Spleen (tissue), 11 donors: ENCODE measurements around the gene DAB1. TPM values are rescaled to one million over a fixed set of nuclear protein-coding genes. Genes with fewer than 3 reads are reported as not detected.

ENCODE experiments used
- DNase-seq: peaks from one replicate; pipeline ENCODE4 v3.0.0-alpha.2; 2020
- H3K27ac ChIP-seq, 8 donors: fragments of 200-600 bp; sonication (generic) in 7 of 8; 1 replicate in 4 of 8; 2 replicates in 4 of 8; pipeline versions ENCODE4 v1.5.0 to v1.8.0; 2016 to 2021; ENCODE audit warnings: inconsistent platforms in 4 of 8, mild to moderate bottlenecking in 4 of 8, moderate library complexity in 1 of 8
- H3K27me3 ChIP-seq, 7 donors: fragments of 200-600 bp; sonication (generic) in 6 of 7; replicated peaks in 1 of 7; 1 replicate in 4 of 7; 2 replicates in 3 of 7; pipeline versions ENCODE4 v1.5.0 to v1.8.0; 2016 to 2021; ENCODE audit warnings: inconsistent platforms in 3 of 7, mild to moderate bottlenecking in 1 of 7
- H3K36me3 ChIP-seq, 6 donors: fragments of 200-600 bp; sonication (generic) in 5 of 6; 1 replicate in 4 of 6; 2 replicates in 2 of 6; pipeline versions ENCODE4 v1.5.0 to v1.8.0; 2016 to 2021; ENCODE audit warnings: inconsistent platforms in 2 of 6
- H3K4me1 ChIP-seq, 6 donors: fragments of 200-600 bp; sonication (generic) in 5 of 6; 1 replicate in 3 of 6; 2 replicates in 3 of 6; pipeline versions ENCODE4 v1.5.0 to v1.8.0; 2016 to 2021; ENCODE audit warnings: inconsistent platforms in 3 of 6
- H3K4me3 ChIP-seq, 8 donors: fragments of 200-600 bp; sonication (generic) in 7 of 8; 1 replicate in 4 of 8; 2 replicates in 4 of 8; pipeline versions ENCODE4 v1.5.0 to v1.8.0; 2016 to 2021; ENCODE audit warnings: inconsistent platforms in 4 of 8, mild to moderate bottlenecking in 4 of 8, moderate library complexity in 2 of 8
- H3K9me3 ChIP-seq, 8 donors: fragments of 200-600 bp; sonication (generic) in 7 of 8; 1 replicate in 4 of 8; 2 replicates in 4 of 8; pipeline versions ENCODE4 v1.5.0 to v1.8.0; 2016 to 2021; ENCODE audit warnings: inconsistent platforms in 4 of 8
- POLR2A ChIP-seq, 3 donors: fragments of 450-650 bp; IDR thresholded peaks; one replicate each; pipeline ENCODE4 v1.5.1; 2017; ENCODE audit warnings: antibody characterized with exemption in 3 of 3, mild to moderate bottlenecking in 1 of 3
- POLR2AphosphoS5 ChIP-seq, 3 donors: sonication (generic); formaldehyde crosslinking; IDR thresholded peaks; one replicate each; pipeline ENCODE4 v1.5.1; 2017; ENCODE audit warnings: antibody characterized with exemption in 3 of 3
- WGBS, 5 donors: extraction: QIAGEN DNeasy Blood & Tissue Kit in 3 of 5; methylation state at CpG; one replicate each; pipeline versions ENCODE4 v1.1.5 to v1.1.7; 2013 to 2018; 5-methylcytosine and 5-hydroxymethylcytosine counted together
- intact Hi-C: fragments of 100-400 bp; cut with DNase I; formaldehyde crosslinking; loops from one replicate; pipeline ENCODE4 v1.15.0; 2023; ENCODE audit warnings: low total_unique reads
- polyA plus RNA-seq, 3 donors: library from polyadenylated mRNA; stranded (reverse); fragments of 200-250 nt; gene quantifications; one replicate each; pipeline ENCODE4 v1.2.1, GENCODE V29; 2013
- total RNA-seq, 7 donors: library from RNA; depleted of rRNA in 3 of 7; stranded (reverse); fragments of >200 nt in 3 of 7; fragmentation: NEBNext Ultra II Directional in 4 of 7; extraction: Animal tissue kit (Norgen Biotek cat#: 25700) in 4 of 7; gene quantifications; one replicate each; pipeline versions ENCODE4 v1.1.0 to v1.2.1, GENCODE V29; 2016 to 2021
- TF ChIP-seq, protein P1 (sequence below), 11 experiments: fragments of 200-600 bp in 7 of 11; fragments of 450-650 bp in 4 of 11; sonication (generic) in 4 of 11; IDR thresholded peaks in 8 of 11; conservative IDR thresholded peaks in 3 of 11; 1 replicate in 7 of 11; 2 replicates in 4 of 11; pipeline versions ENCODE4 v1.4.0 to v1.8.0; 2016 to 2021; ENCODE audit warnings: antibody characterized with exemption in 11 of 11, inconsistent platforms in 4 of 11, mild to moderate bottlenecking in 1 of 11
- donor health status: healthy with polysubstance abuse.
- donor health status: DM: no; HTN: no; CAD: no; lungs with moderate emphysema.
- donor health status: DM: no; HTN: no; CAD: no.
- donor health status: Bipolar disorder and iron deficiency.
- donor health status: healthy.
- donor health status: DM: no; HTN: no; CAD: no.
- donor health status: DM: yes; HTN: yes; CAD: no.

Gene DAB1
- total and polyA plus RNA-seq, 10 donors, result 0.03 to 0.70 (median 0.26) TPM; not detected in 1

GRCh38 chr1:57034713-57035112, 389.1 kb downstream of the DAB1 start:
- no peak for DNase-seq
- no peaks in the 10 kb centered on the region for H3K36me3 ChIP-seq
- no peaks in the 10 kb centered on the region for H3K9me3 ChIP-seq
- no peaks in the 10 kb centered on the region for H3K4me1 ChIP-seq
- 78 to 87% (median 84%) methylated on average over 2 of the region's 2 CpGs for WGBS, 5 donors
- no peak overlapping the region for H3K27ac ChIP-seq
- H3K27me3 ChIP-seq, result no peaks in the 10 kb centered on the region
- TF ChIP-seq POLR2A (IDR thresholded peaks at IDR 0.05) (no peak), POLR2AphosphoS5 (IDR thresholded peaks at IDR 0.05) (no peak)
- TF ChIP-seq, protein P1, sequence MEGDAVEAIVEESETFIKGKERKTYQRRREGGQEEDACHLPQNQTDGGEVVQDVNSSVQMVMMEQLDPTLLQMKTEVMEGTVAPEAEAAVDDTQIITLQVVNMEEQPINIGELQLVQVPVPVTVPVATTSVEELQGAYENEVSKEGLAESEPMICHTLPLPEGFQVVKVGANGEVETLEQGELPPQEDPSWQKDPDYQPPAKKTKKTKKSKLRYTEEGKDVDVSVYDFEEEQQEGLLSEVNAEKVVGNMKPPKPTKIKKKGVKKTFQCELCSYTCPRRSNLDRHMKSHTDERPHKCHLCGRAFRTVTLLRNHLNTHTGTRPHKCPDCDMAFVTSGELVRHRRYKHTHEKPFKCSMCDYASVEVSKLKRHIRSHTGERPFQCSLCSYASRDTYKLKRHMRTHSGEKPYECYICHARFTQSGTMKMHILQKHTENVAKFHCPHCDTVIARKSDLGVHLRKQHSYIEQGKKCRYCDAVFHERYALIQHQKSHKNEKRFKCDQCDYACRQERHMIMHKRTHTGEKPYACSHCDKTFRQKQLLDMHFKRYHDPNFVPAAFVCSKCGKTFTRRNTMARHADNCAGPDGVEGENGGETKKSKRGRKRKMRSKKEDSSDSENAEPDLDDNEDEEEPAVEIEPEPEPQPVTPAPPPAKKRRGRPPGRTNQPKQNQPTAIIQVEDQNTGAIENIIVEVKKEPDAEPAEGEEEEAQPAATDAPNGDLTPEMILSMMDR (IDR thresholded peaks at IDR 0.05 in 8 of 11, conservative IDR thresholded peaks at IDR 0.05 in 3 of 11), result no peak
- intact Hi-C loops, result no loop called here
- H3K4me3 ChIP-seq, result no peak overlapping the region

DNA sequence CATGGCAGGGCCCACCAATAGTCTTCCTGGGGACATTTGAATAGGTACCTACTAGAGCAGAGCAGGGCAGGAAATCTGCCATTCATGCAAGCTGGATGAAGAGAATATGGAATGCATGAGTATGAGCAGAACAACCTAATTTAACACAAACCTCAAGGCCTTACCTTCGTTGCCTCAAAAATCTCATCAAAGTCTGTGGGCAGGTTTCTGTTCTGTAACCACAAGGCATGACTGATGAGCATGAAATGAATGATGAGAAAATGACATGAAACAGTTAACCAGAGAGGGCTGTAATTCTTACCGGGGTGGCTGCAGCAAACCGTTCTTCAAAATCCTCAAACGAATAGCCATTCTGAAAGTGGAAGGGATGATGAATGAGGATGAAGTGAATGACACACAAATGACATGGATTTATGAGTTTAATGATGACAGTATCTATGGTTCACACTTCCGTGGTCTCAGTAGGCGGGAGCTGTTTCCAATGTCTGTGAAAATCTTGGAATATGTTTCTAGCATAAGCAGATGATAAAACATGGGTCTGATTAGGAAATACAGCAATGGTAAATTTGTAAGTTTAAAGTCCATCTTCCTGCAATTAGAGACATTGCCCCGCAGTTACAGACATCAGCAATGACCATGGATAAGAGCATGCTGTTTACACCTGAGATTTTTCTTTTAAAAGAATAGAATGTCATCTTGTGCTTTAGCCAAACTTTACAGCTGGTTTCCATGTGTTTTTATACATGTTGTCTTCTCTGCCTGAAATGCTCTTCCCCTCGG, 390.4 kb downstream of the DAB1 start:
- 69 to 86% (median 76%) methylated on average over 8 of the region's 8 CpGs for WGBS, 5 donors
- no peak for DNase-seq

DNA sequence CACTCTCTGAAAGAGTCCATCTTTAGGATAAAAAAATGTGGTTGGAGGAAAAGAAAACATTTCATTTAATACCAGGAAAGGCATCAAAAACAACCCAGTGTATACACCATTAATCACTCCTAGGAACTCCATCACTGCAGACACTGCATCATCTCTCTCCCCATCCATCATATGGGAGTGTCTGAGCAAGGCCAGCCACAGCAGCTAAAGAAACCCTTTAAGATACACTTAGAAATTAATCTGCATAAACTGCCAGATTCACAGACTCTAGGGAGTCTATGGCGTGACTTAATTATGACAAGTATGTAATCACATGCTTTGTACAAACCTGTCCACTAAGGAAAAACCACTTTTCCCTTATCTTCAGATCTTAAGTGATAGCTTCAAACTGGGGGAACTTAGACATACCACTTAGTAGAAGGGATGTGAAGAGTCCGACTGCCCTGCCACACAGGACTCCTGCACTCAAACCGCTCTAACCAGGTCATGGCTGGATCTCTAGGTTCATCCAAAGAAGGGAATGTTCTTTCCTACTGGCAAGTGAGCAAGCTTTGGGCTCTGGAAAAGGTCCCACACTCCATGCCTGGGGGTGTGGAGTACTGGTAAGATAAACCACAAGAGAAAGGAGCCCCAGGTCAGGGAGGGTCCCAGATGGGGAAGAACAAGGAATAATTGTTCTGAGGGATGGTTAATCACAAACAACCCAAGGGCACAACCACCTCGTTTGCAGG, 397.1 kb downstream of the DAB1 start:
- no peak for DNase-seq
- Histone ChIP-seq H3K36me3 (no peaks in the 10 kb centered on the region), H3K4me3 (no peak overlapping the region), H3K27ac (no peak overlapping the region), H3K27me3 (no peaks in the 10 kb centered on the region), H3K4me1 (no peaks in the 10 kb centered on the region), H3K9me3 (peaks cover 0 to 15% (median 0%) of the 10 kb centered on the region in 8 donors)
- TF ChIP-seq POLR2AphosphoS5 (IDR thresholded peaks at IDR 0.05) (no peak), POLR2A (IDR thresholded peaks at IDR 0.05) (no peak)
- TF ChIP-seq, protein P1 (IDR thresholded peaks at IDR 0.05 in 8 of 11, conservative IDR thresholded peaks at IDR 0.05 in 3 of 11), result no peak
- intact Hi-C loops, result no loop called here
- WGBS, 5 donors, result 71 to 84% (median 79%) methylated on average over 4 of the region's 4 CpGs

More for the DNA sequence above, 390.4 kb downstream of the DAB1 start:
- Histone ChIP-seq H3K27ac (no peak overlapping the region), H3K36me3 (no peaks in the 10 kb centered on the region), H3K27me3 (no peaks in the 10 kb centered on the region), H3K9me3 (peaks cover 0 to 12% (median 0%) of the 10 kb centered on the region in 8 donors), H3K4me3 (no peak overlapping the region), H3K4me1 (no peaks in the 10 kb centered on the region)
- intact Hi-C loops, result no loop called here
- TF ChIP-seq POLR2A (IDR thresholded peaks at IDR 0.05) (no peak), POLR2AphosphoS5 (IDR thresholded peaks at IDR 0.05) (no peak)
- TF ChIP-seq, protein P1 (IDR thresholded peaks at IDR 0.05 in 8 of 11, conservative IDR thresholded peaks at IDR 0.05 in 3 of 11), result no peak

- Histone ChIP-seq H3K27ac (no peak overlapping the region), H3K4me3 (no peak overlapping the region), H3K9me3 (peaks cover 0 to 15% (median 0%) of the 10 kb centered on the region in 8 donors), H3K36me3 (no peaks in the 10 kb centered on the region), H3K4me1 (no peaks in the 10 kb centered on the region), H3K27me3 (no peaks in the 10 kb centered on the region)
- WGBS, 5 donors, result 61 to 83% (median 68%) methylated on average over 8 of the region's 8 CpGs
- TF ChIP-seq, protein P1 (IDR thresholded peaks at IDR 0.05 in 8 of 11, conservative IDR thresholded peaks at IDR 0.05 in 3 of 11), result no peak
- TF ChIP-seq POLR2A (IDR thresholded peaks at IDR 0.05) (no peak), POLR2AphosphoS5 (IDR thresholded peaks at IDR 0.05) (no peak)
- DNase-seq, result no peak
- intact Hi-C loops, result no loop called here
These were observed 399.0 kb downstream of the DAB1 start for GRCh38 chr1:57024855-57025254.
